Mesenchymal stem cell (in vitro differentiated cells and primary cell): Measurements from ENCODE around the gene TAT.
"Not testable (repeated sequence)": the region's sequence is repeated elsewhere in the genome, so short reads cannot be mapped to it uniquely, and the experiment has no call there.

Source experiments
- DNase-seq: peaks from one replicate; pipeline ENCODE4 v3.0.0-alpha.2; 2013
- H2AFZ ChIP-seq: one replicate; pipeline ENCODE4 v1.6.1; 2013; ENCODE audit warnings: low read depth, mild to moderate bottlenecking, control low read depth, inconsistent platforms, low read length, moderate library complexity
- H2AK5ac ChIP-seq: 2 replicates; pipeline ENCODE4 v1.6.1; 2013; ENCODE audit warnings: low read length, moderate library complexity, mild to moderate bottlenecking, inconsistent platforms; ENCODE audit not compliant: severe bottlenecking
- H2BK120ac ChIP-seq: one replicate; pipeline ENCODE4 v1.6.1; 2013; ENCODE audit warnings: low read depth, mild to moderate bottlenecking, inconsistent platforms, low read length, moderate library complexity
- H2BK12ac ChIP-seq, 2 experiments: one replicate each; pipeline ENCODE4 v1.6.1; 2013; ENCODE audit warnings: inconsistent platforms in 2 of 2, low read length in 2 of 2, mild to moderate bottlenecking in 2 of 2, moderate library complexity in 2 of 2, control low read depth in 1 of 2
- H2BK15ac ChIP-seq: one replicate; pipeline ENCODE4 v1.6.1; 2013; ENCODE audit warnings: mild to moderate bottlenecking, low read depth, inconsistent platforms; ENCODE audit not compliant: poor library complexity, severe bottlenecking
- H2BK5ac ChIP-seq: 2 replicates; pipeline ENCODE4 v1.6.1; 2013; ENCODE audit warnings: low read depth, mild to moderate bottlenecking, low read length, control low read depth, inconsistent platforms; ENCODE audit not compliant: poor library complexity, severe bottlenecking
- H3K14ac ChIP-seq, 2 experiments: one replicate each; pipeline ENCODE4 v1.6.1; 2013; ENCODE audit warnings: inconsistent platforms in 2 of 2, low read length in 2 of 2, control low read depth in 1 of 2, mild to moderate bottlenecking in 1 of 2, moderate library complexity in 1 of 2
- H3K18ac ChIP-seq, 2 experiments: one replicate each; pipeline ENCODE4 v1.6.1; 2013; ENCODE audit warnings: inconsistent platforms in 2 of 2, low read length in 2 of 2, control low read depth in 1 of 2, low read depth in 1 of 2, mild to moderate bottlenecking in 1 of 2
- H3K23ac ChIP-seq, 2 experiments: one replicate each; pipeline ENCODE4 v1.6.1; 2013; ENCODE audit warnings: inconsistent platforms in 2 of 2, low read length in 2 of 2, mild to moderate bottlenecking in 2 of 2, moderate library complexity in 2 of 2, control low read depth in 1 of 2
- H3K27ac ChIP-seq: 2 replicates; pipeline ENCODE4 v1.5.1; 2013; ENCODE audit warnings: mild to moderate bottlenecking, moderate library complexity, low read length, control low read depth, inconsistent platforms; ENCODE audit not compliant: poor library complexity, severe bottlenecking
- H3K27me3 ChIP-seq, 2 experiments: 2 replicates each; pipeline versions ENCODE4 v1.6.1 to v1.7.0; 2013; ENCODE audit warnings: low read length in 2 of 2, mild to moderate bottlenecking in 2 of 2, moderate library complexity in 2 of 2, control low read depth in 1 of 2, inconsistent platforms in 1 of 2; ENCODE audit not compliant: control insufficient read depth in 1 of 2, insufficient read depth in 1 of 2
- H3K36me3 ChIP-seq, 2 experiments: 2 replicates each; pipeline versions ENCODE4 v1.6.1 to v1.7.0; 2013; ENCODE audit warnings: low read length in 2 of 2, control low read depth in 1 of 2, inconsistent platforms in 1 of 2, low read depth in 1 of 2, mild to moderate bottlenecking in 1 of 2; ENCODE audit not compliant: insufficient read depth in 2 of 2, control insufficient read depth in 1 of 2
- H3K4ac ChIP-seq, 2 experiments: one replicate each; pipeline ENCODE4 v1.6.1; 2013; ENCODE audit warnings: inconsistent platforms in 2 of 2, low read length in 2 of 2, mild to moderate bottlenecking in 2 of 2, moderate library complexity in 2 of 2, control low read depth in 1 of 2, low read depth in 1 of 2
- H3K4me1 ChIP-seq: 2 replicates; pipeline ENCODE4 v1.6.1; 2013; ENCODE audit warnings: low read depth, low read length, control low read depth; ENCODE audit not compliant: control insufficient read depth, insufficient read depth
- H3K4me2 ChIP-seq: 2 replicates; pipeline ENCODE4 v1.6.1; 2013; ENCODE audit warnings: low read length, mild to moderate bottlenecking, inconsistent platforms; ENCODE audit not compliant: poor library complexity, severe bottlenecking
- H3K4me3 ChIP-seq, 2 experiments: 2 replicates each; pipeline versions ENCODE4 v1.5.1 to v1.7.0; 2013; ENCODE audit warnings: low read length in 2 of 2, mild to moderate bottlenecking in 2 of 2, control low read depth in 1 of 2, low read depth in 1 of 2; ENCODE audit not compliant: insufficient read depth in 1 of 2
- H3K79me1 ChIP-seq: replicated peaks from 2 replicates; pipeline ENCODE4 v1.6.1; 2013; ENCODE audit warnings: mild to moderate bottlenecking, control low read depth, low read length, inconsistent platforms; ENCODE audit not compliant: poor library complexity, severe bottlenecking
- H3K9ac ChIP-seq: 2 replicates; pipeline ENCODE4 v1.7.0; 2013; ENCODE audit warnings: mild to moderate bottlenecking, low read length, moderate library complexity
- H3K9me3 ChIP-seq: 2 replicates; pipeline ENCODE4 v1.7.0; 2013; ENCODE audit warnings: mild to moderate bottlenecking, low read length; ENCODE audit not compliant: control insufficient read depth
- H4K8ac ChIP-seq: one replicate; pipeline ENCODE4 v1.6.1; 2013; ENCODE audit warnings: inconsistent platforms, mild to moderate bottlenecking, low read length, moderate library complexity
- H4K91ac ChIP-seq: one replicate; pipeline ENCODE4 v1.6.1; 2013; ENCODE audit warnings: mild to moderate bottlenecking, low read length, inconsistent platforms
- WGBS: methylation state at CpG from one replicate; pipeline ENCODE4 v1.1.7; 2013; ENCODE audit warnings: mixed read lengths; 5-methylcytosine and 5-hydroxymethylcytosine counted together

Gene TAT

DNA sequence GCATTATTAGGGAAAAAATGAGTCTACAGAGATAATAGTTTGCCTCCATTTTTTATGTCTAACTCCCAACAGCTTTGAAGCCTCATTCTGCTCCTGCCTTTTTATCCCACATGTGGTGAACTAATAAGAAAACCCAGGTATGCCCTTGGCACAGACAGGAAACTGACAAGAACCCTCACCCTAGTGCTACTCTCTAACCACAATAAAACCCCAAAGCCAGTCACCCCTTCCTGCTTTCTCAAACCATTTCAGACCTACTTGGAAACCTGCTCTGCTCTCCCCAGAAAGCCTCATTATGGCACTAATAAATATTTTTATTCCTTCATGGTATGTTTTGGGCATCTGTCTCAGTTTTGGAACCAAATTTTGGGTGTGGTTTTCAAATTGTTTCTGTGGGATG is 45.2 kb upstream of the TAT start:
- H3K27ac ChIP-seq: no peak overlapping the region
- H3K27me3 ChIP-seq: peaks cover 45 to 58% of the 10 kb centered on the region in 2 experiments
- H2BK15ac ChIP-seq: no peak overlapping the region
- no peak overlapping the region for H4K8ac ChIP-seq
- no peak overlapping the region for H3K18ac ChIP-seq
- H2BK120ac ChIP-seq: no peak overlapping the region
- H2AFZ ChIP-seq: no peak overlapping the region
- H3K4me3 ChIP-seq: no peak overlapping the region
- no peaks in the 10 kb centered on the region for H3K79me1 ChIP-seq
- no peaks in the 10 kb centered on the region for H3K36me3 ChIP-seq
- no peak overlapping the region for H3K23ac ChIP-seq
- H3K4ac ChIP-seq: no peak overlapping the region
- H2BK5ac ChIP-seq: no peak overlapping the region
- H3K9me3 ChIP-seq: no peaks in the 10 kb centered on the region
- no peak overlapping the region for H4K91ac ChIP-seq
- no peak overlapping the region for H3K4me2 ChIP-seq
- peaks cover 9% of the 10 kb centered on the region for H3K4me1 ChIP-seq
- H3K9ac ChIP-seq: no peak overlapping the region
- no peak overlapping the region for H2AK5ac ChIP-seq
- no peak overlapping the region for H3K14ac ChIP-seq
- DNase-seq: no peak
- no peak overlapping the region for H2BK12ac ChIP-seq

DNA sequence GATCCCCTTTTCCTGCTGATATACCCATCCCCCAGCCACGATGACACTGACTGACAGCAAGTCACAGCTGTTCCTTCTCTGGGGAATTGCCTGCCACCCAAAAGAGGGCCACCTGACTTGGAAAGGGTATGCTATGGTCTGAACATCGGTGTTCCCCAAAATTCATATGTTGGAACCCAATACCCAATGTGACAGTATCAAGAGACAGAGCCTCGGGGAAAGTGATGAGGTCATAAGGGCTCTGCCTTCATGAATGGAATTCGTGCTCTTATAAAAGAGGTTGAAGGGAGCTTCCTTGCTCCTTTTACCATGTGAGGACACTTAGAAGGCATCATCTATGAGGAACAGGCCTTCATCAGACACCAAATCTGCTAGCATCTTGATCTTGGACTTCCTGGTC is 41.5 kb upstream of the TAT start:
- H3K4me1 ChIP-seq: no peaks in the 10 kb centered on the region
- H3K27ac ChIP-seq: no peak overlapping the region
- no peak overlapping the region for H4K8ac ChIP-seq
- no peak overlapping the region for H2BK120ac ChIP-seq
- WGBS: 70% methylated on average over 4 of the region's 4 CpGs
- no peak overlapping the region for H2AFZ ChIP-seq
- H2BK5ac ChIP-seq: no peak overlapping the region
- H3K36me3 ChIP-seq: no peaks in the 10 kb centered on the region
- H3K27me3 ChIP-seq: peaks cover 17 to 32% of the 10 kb centered on the region in 2 experiments
- H2AK5ac ChIP-seq: no peak overlapping the region
- H3K18ac ChIP-seq: no peak overlapping the region
- DNase-seq: no peak
- H3K4me2 ChIP-seq: no peak overlapping the region
- no peak overlapping the region for H3K9ac ChIP-seq
- no peaks in the 10 kb centered on the region for H3K9me3 ChIP-seq
- no peaks in the 10 kb centered on the region for H3K79me1 ChIP-seq
- no peak overlapping the region for H3K14ac ChIP-seq
- H3K23ac ChIP-seq: no peak overlapping the region
- H3K4me3 ChIP-seq: no peak overlapping the region
- no peak overlapping the region for H2BK12ac ChIP-seq
- H3K4ac ChIP-seq: no peak overlapping the region
- H4K91ac ChIP-seq: no peak overlapping the region
- no peak overlapping the region for H2BK15ac ChIP-seq

DNA sequence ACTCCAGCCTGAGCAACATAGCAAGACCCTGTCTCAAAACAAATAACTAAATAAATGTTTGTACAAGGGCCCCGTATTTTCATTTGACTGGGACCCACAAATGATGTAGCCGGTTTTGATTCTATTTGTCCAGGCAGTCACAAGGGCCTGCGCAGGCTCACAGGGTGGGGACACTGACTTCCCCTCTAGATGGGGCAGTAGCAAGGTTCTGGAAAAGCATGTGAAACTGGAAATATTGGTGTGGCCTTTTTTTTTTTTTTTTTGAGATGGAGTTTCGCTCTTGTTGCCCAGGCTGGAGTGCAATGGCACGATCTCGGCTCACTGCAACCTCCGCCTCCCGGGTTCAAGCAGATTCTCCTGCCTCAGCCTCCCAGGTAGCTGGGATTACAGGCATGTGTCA is 38.1 kb upstream of the TAT start:
- not testable (repeated sequence) for H2BK120ac ChIP-seq, H2BK12ac ChIP-seq, H3K23ac ChIP-seq, H3K4me2 ChIP-seq, H2AFZ ChIP-seq, H3K4ac ChIP-seq, H3K14ac ChIP-seq, H3K18ac ChIP-seq, H4K91ac ChIP-seq, H2BK15ac ChIP-seq, H3K27ac ChIP-seq, H2AK5ac ChIP-seq, H3K79me1 ChIP-seq, DNase-seq, H3K4me1 ChIP-seq, H3K4me3 ChIP-seq, H2BK5ac ChIP-seq, H3K9ac ChIP-seq, H3K36me3 ChIP-seq, H3K9me3 ChIP-seq, H4K8ac ChIP-seq
- WGBS: 87% methylated on average over 8 of the region's 8 CpGs
- H3K27me3 ChIP-seq: peaks cover 17 to 28% of the 10 kb centered on the region in 2 experiments

DNA sequence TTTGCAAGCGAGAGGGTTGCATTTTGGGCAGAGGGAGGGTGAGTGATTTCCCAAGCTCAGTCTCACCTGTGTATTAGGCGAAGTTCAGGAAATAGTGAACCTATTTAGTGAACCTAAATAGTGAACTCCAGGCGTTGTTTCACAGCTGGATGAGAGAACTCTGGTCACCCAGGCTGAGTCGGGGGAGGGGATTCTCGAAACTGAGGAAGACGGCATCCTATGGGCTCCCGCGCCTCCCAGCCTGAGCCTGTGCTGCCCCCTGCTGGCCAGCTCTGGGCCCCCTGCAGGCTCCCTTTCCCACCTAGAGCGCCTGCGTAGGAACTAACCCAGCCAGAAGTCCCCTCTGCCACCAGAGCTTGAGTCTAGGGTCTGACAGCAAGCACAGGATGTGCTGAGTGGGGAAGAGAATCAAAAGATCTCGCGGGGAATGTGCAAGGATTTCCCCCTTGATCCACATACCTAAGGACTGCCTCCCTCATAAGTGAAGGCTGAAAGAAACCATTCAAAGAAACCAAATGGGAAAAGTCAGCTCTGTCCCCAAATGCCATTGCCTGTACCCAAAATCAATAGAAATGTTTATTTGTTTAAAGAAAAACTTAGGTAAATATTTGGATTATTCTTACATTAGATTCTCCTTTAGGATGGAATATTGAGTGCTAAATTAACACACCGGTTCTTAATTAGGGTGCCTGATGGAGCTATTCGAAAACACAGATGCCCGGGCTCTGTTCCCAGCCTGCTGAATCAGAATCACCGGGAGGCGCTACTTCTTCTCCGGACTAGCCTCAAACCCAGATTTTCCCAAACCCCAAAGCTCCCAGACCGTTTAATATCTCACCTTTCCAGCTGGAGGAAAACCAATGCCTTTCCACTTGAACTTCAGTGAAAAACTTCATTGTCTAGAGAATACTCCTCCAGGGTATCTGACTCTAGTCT is 34.3 kb upstream of the TAT start:
- no peak overlapping the region for H3K27ac ChIP-seq
- no peak overlapping the region for H2BK12ac ChIP-seq
- H3K36me3 ChIP-seq: no peaks in the 10 kb centered on the region
- H3K4me3 ChIP-seq: no peak overlapping the region
- no peak overlapping the region for H3K4me2 ChIP-seq
- no peak overlapping the region for H2AK5ac ChIP-seq
- H3K4ac ChIP-seq: no peak overlapping the region
- H4K8ac ChIP-seq: peak overlapping the region; percentile 72
- H2BK15ac ChIP-seq: no peak overlapping the region
- H3K27me3 ChIP-seq: peaks cover 16 to 19% of the 10 kb centered on the region in 2 experiments
- no peak overlapping the region for H2BK120ac ChIP-seq
- H3K23ac ChIP-seq: no peak overlapping the region
- H3K9me3 ChIP-seq: no peaks in the 10 kb centered on the region
- DNase-seq: peak; percentile 51
- H3K14ac ChIP-seq: no peak overlapping the region
- no peak overlapping the region for H4K91ac ChIP-seq
- H3K79me1 ChIP-seq: no peaks in the 10 kb centered on the region
- no peaks in the 10 kb centered on the region for H3K4me1 ChIP-seq
- H2AFZ ChIP-seq: no peak overlapping the region
- H3K18ac ChIP-seq: no peak overlapping the region
- H3K9ac ChIP-seq: peak overlapping the region; percentile 15
- no peak overlapping the region for H2BK5ac ChIP-seq
- WGBS: 24% methylated on average over 15 of the region's 19 CpGs
